HG02885 (cell line): ENCODE results near the gene EPGN.

Source experiments
- ATAC-seq: cut with Tn5 transposase; IDR thresholded peaks from one replicate; pipeline ENCODE4 v1.9.1; 2021; ENCODE audit warnings: mild to moderate bottlenecking; ENCODE audit not compliant: unreplicated experiment, poor library complexity

EPGN gene

GRCh38 chr4:74308215-74308614, at the start of gene EPGN:
TSS of gene EPGN (plus strand) at chr4:74308470. CDS start at chr4:74308534, 64 bp downstream.
- no peak for ATAC-seq

- no peak for ATAC-seq
These were observed 49.3 kb upstream of the EPGN start for GRCh38 chr4:74258963-74259362.

GRCh38 chr4:74260036-74260435, 48.2 kb upstream of the EPGN start:
- no peak for ATAC-seq

GRCh38 chr4:74262522-74262921, 45.7 kb upstream of the EPGN start:
- ATAC-seq, result no peak

GRCh38 chr4:74263551-74263950, 44.7 kb upstream of the EPGN start:
- no peak for ATAC-seq

- no peak for ATAC-seq
These were observed 42.2 kb upstream of the EPGN start for GRCh38 chr4:74266081-74266480.

- ATAC-seq, result no peak
These were observed 40.2 kb upstream of the EPGN start for GRCh38 chr4:74267998-74268606.

- no peak for ATAC-seq
These were observed 39.6 kb upstream of the EPGN start for GRCh38 chr4:74268643-74269042.

- ATAC-seq, result no peak
These were observed 29.8 kb upstream of the EPGN start for GRCh38 chr4:74278490-74278889.

- no peak for ATAC-seq
These were observed 28.6 kb upstream of the EPGN start for GRCh38 chr4:74279716-74280115.

- ATAC-seq, result no peak
These were observed 25.3 kb upstream of the EPGN start for GRCh38 chr4:74282926-74283325.

GRCh38 chr4:74283614-74284013, 24.7 kb upstream of the EPGN start:
- ATAC-seq, result no peak

- ATAC-seq, result no peak
These were observed 24.2 kb upstream of the EPGN start for GRCh38 chr4:74284053-74284452.

GRCh38 chr4:74287164-74287563, 21.1 kb upstream of the EPGN start:
- ATAC-seq, result no peak

- no peak for ATAC-seq
These were observed 20.5 kb upstream of the EPGN start for GRCh38 chr4:74287791-74288190.

GRCh38 chr4:74291471-74291870, 16.8 kb upstream of the EPGN start:
- no peak for ATAC-seq

- no peak for ATAC-seq
These were observed 16.0 kb upstream of the EPGN start for GRCh38 chr4:74292111-74292870.

GRCh38 chr4:74293558-74293957, 14.7 kb upstream of the EPGN start:
- no peak for ATAC-seq

GRCh38 chr4:74294681-74295080, 13.6 kb upstream of the EPGN start:
- ATAC-seq, result no peak

- peak; percentile 59 for ATAC-seq
These were observed 10.7 kb upstream of the EPGN start for GRCh38 chr4:74297539-74297938.

- ATAC-seq, result no peak
These were observed 4.1 kb upstream of the EPGN start for GRCh38 chr4:74304095-74304625.

- no peak for ATAC-seq
These were observed 3.3 kb upstream of the EPGN start for GRCh38 chr4:74305000-74305399.
